NOMO-1 (cell line): ENCODE data around the gene CHRNB1.

Experiments used
- DNase-seq, 2 experiments: peaks; one replicate each; lab custom pipeline; 2025; ENCODE audit not compliant: unreplicated experiment in 2 of 2; lab: John Stamatoyannopoulos, UW

The CHRNB1 gene

GRCh38 chr17:7414837-7415236 lies 30.0 kb upstream of the CHRNB1 start:
- DNase-seq = no peak

DNA sequence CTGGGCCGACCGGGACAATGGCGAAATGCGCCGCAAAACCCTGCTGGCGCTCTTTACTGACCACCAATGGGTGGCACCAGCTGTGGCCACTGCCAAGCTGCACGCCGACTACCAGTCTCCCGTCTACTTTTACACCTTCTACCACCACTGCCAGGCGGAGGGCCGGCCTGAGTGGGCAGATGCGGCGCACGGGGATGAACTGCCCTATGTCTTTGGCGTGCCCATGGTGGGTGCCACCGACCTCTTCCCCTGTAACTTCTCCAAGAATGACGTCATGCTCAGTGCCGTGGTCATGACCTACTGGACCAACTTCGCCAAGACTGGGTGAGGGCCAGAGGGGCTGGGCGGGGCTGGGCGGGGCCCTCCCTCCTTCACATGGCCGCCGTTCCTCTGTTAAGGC lies 29.1 kb upstream of the CHRNB1 start:
- DNase-seq = no peak

DNA sequence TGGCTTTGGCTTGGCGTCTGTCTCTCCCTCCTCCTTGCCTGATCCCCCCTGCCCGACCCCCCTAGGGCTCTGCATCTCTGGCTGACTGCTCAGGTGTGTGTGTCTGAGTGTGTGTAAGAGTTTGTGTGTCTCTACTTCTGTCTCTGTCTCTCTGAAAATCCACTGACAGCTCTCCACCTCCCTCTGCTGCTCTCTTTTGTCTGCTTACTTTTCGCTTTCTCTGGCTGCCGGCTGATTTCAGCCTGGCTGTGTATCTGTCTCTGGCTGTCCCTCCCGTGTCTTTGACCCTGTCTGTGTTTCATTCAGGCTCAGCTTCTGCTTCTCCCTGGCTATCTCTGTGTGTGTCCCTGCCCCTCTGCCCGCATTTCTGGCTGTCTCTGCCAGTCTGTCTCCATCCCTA lies 28.5 kb upstream of the CHRNB1 start:
- DNase-seq = no peak

- DNase-seq = no peak
Observed at GRCh38 chr17:7417056-7417655, 27.7 kb upstream of the CHRNB1 start.

- no peak for DNase-seq
Observed at GRCh38 chr17:7418472-7419152, 26.2 kb upstream of the CHRNB1 start.

DNA sequence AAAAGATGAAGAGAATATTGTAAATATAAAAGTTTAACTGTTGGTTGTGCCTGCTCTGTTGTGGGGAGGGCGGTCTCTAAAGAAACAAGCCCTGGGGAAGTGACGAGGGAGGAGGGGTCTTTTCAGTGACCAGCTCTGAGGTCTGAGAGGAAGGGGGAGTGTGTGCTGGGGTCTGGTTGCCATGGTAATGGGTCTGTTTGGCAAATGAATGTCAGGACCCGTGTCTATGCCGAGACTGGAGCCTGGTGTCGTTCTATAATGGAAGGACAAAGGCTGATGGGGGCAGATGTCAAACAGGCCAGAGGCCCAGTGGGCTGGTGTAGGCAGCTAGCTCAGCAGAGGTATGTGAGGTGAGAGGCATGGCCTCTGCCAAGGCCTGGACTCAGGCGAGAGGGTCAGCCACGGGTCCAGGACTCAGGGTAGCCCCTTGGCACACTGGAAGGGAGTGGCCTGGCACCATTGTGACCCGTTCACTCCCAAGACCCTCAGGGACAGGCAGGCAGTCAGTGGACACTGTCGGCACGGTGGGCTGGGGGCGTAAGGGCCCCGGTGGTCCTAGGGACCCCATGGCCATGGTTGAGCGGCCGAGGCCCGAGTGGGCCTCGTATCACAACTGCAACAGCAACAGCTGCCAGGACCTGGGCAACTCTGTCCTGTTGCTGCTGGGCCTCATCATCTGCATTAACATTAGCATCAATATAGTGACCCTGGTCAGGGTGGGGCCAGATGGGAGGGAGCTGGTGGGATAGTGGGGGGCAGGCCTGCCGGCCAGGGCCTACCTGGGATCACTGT lies 24.8 kb upstream of the CHRNB1 start, which contains the start of gene SPEM1:
TSS of gene SPEM1 (plus strand) at position 506 of the 792 bp plus-strand sequence. CDS start at position 567, 61 bp downstream.
- DNase-seq = no peak

GRCh38 chr17:7421186-7421585 lies 23.7 kb upstream of the CHRNB1 start:
- no peak for DNase-seq

- DNase-seq = no peak
Observed at GRCh38 chr17:7423679-7424078, 21.2 kb upstream of the CHRNB1 start.

DNA sequence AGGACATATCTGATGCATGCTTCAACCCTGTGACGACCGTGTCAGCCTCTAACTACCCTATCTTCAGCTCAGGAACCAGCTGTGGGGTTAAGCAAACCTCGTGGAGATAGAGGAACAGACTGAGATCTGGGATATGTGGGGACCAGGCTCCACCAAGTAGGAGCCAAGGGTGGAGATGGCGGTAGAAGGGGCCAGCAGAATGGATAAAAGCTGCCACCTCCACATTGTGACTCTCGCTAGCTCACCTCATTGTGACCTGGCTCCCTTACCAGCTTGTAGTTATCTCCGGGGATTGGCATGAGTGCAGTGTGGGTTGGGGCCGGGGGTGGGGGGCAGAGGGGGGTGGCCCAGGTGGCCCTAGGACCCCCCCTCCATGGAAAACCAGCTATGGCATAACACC lies 19.5 kb upstream of the CHRNB1 start, which contains the start of gene SPEM2:
TSS of gene SPEM2 (plus strand) at position 301 of the 400 bp plus-strand sequence. CDS start at position 374, 73 bp downstream.
- DNase-seq = no peak

DNA sequence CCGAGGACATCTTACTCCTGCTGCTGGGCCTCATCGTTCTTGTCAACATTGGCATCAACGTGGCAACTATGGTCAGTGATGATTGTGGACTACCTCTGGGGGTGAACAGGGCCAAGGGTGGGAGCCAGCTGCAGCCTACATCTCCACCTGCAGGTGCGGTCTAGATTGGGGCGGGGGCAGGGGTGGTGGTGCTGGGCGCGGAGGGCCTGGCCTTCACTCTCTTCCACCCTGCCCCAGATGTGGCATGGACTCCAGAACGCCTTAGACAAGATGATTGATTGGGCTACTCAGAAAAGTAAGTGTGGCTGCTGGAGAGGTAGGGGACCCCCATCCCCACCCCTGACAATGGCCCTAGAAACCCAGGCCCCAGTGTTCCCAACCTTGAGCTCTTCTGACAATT lies 19.1 kb upstream of the CHRNB1 start:
- DNase-seq = no peak

- no peak for DNase-seq
Observed at GRCh38 chr17:7426203-7426863, 18.5 kb upstream of the CHRNB1 start.

DNA sequence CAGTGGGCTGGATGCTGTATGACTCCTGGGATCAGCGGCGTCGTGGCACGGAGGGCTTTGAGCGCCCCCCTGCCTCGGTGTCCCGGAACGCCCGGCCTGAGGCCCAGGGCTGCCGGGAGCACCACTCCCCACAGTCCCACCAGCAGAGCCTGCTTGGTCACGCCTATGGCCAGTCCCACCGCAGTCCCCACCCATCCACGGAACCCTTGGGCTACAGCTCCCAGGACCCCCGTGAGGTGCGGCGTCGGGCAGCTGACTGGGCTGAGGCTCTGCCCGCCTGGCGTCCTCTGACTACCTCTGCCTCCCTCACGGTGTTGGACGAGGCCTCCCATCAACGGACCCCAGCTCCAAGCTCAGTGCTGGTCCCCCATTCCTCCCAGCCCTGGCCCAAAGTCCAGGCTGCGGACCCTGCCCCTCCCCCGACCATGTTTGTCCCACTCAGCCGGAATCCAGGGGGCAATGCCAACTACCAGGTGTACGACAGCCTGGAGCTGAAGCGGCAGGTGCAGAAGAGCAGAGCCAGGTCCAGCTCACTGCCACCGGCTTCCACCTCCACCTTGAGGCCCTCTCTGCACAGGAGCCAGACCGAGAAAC lies 17.9 kb upstream of the CHRNB1 start:
- DNase-seq = no peak

DNA sequence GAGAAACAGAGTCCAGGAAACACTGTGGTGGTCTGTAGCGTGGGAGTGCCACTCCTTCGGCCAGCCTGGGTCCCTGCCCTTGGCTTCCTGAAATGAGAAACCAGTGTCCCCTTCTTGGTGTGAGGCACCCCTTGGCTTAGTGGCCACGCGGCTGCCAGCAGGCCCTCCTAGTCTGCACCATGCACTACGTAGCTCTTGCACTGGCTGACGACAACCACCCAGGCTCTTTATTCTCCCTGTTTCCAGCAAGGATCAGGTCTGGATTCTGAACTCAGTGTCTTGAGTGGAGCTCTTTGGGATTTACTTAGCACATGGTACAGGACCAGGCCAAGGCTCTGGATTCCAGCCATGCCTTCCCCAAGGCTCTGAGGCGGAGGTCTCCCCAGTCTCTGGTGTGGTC lies 17.3 kb upstream of the CHRNB1 start:
- DNase-seq = no peak

DNA sequence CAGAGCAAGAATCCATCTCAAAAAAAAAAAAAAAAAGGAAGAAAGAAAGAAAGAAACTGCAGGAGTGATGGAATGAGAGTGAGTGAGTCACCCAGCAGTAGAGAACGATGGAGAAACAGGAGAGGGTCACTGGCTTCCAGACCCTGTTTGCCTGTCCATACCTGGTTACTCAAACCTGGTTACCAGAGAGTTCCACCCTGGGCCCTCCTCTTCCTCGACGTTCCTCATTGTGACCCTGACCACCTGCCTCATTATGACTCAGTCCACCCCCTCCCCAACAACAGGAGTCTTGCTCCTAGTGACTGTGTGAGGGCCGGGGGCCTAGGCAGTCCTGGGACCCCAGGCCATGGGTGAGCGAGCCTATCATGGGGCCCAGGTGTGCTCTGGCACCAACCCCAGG lies 16.3 kb upstream of the CHRNB1 start, which contains the start of gene SPEM3:
TSS of gene SPEM3 (plus strand) at position 301 of the 400 bp plus-strand sequence. CDS start at position 347, 46 bp downstream.
- no peak for DNase-seq

DNA sequence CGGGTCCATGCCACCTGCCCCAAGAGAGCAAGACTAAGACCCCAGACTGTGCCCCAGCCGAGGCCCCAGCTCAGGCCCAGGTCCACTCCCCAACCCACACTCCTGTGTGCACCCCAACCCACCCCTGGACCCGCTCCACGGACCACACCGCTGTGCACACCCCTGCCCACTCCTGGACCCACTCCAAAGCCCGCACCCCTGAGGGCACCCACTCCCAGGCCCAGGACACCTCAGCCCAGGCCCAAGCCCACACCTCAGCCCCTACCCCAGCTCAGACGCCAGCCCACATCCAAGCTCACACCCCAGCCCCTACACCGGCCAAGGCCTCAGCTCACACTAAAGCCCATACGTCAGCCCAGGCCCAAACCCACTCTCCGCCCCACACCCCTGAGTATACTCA lies 15.1 kb upstream of the CHRNB1 start:
- no peak for DNase-seq

DNA sequence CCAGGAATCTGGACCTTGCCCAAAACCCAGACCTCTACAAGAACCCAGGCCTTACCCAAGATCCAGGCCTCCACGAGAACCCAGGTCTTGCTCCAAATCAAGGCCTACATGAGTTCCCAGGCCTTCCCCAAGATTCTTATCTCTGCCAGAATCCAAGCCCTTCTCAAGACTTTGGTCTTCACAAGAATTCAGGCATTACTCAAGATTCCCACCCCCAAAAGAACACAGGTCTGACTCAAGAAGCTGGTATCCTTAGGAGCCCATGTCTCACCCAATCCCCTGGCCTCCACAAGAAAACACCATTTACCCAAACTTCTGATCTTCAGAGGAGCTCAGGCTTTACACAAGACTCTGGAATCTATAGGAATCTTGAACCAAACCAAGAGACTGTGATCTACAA lies 13.6 kb upstream of the CHRNB1 start:
- DNase-seq = no peak

- DNase-seq = no peak
Observed at GRCh38 chr17:7432296-7432695, 12.6 kb upstream of the CHRNB1 start.

GRCh38 chr17:7435676-7436555 lies 8.9 kb upstream of the CHRNB1 start:
- peak; percentile 69 to 74 for DNase-seq

DNA sequence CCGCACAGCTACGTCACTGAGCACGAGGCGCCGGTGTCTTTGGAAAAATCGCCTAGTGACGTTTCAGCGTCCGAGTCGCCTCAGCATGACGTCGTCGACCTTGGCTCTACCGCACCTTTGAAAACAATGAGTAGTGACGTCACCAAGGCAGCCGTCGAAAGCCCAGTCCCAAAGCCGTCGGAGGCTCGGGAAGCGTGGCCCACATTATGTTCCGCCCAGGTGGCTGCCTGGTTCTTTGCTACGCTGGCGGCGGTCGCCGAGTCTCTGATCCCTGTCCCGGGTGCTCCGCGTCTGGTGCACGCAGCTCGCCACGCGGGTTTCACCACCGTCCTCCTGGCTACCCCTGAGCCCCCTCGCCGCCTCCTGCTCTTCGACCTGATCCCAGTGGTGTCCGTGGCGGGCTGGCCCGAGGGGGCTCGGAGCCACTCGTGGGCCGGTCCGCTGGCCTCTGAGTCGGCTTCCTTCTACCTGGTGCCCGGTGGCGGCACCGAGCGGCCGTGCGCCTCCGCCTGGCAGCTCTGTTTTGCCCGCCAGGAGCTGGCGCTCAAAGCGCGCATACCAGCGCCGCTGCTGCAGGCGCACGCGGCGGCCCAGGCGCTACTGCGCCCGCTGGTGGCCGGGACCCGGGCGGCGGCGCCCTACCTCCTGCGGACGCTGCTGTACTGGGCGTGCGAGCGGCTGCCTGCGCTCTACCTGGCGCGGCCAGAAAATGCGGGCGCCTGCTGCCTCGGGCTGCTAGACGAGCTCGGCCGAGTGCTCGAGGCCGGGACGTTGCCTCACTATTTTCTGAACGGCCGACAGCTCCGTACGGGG lies 8.1 kb upstream of the CHRNB1 start:
- peak; percentile 77 to 85 for DNase-seq
